ENCODE results near the gene PYGO2.

DNA sequence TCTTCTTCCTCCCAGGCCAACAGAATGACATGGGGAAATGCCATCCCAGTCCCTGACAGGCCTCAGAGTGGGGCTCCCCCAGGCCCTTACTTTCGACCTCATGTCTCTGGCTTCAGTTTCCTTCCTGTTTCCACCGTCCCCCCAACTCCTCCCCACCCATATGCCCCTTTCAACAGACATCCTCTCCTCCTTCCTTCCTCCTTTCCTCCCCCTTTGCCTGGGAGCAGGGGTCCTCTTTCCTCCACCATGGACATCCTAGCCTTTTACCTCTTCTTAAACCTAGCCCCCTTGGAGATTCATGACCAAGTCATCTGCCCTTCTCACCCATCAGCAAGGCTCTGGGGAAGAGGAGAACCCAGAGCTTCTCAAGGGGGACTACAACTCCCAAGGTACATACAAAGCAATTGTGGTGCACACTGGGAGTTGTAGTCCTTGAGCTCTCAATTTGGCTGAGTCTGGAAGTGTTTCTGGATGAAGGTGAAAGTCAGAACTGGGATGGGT is 45.1 kb upstream of the PYGO2 start:
- no peak for TF ChIP-seq ZFP30 (CRISPR knock-in tag; IDR thresholded peaks at IDR 0.05)
- TF ChIP-seq SNAI2 (CRISPR knock-in tag; IDR thresholded peaks at IDR 0.05), result no peak

Measured in SK-N-SH treated with all-trans-retinoic acid at 6 μM for 48 hours (cell line).